ENCODE measurements around the gene RIN3. TPM values are rescaled to one million over a fixed set of nuclear protein-coding genes. Genes with fewer than 3 reads are reported as not detected.

Gene RIN3
- total and polyA plus RNA-seq, 10 of the 15 experiments (the other 5 are each of a cell fraction or from before 2014, with no cell fraction given) = 0.91 to 23.3 (median 6.3) TPM

DNA sequence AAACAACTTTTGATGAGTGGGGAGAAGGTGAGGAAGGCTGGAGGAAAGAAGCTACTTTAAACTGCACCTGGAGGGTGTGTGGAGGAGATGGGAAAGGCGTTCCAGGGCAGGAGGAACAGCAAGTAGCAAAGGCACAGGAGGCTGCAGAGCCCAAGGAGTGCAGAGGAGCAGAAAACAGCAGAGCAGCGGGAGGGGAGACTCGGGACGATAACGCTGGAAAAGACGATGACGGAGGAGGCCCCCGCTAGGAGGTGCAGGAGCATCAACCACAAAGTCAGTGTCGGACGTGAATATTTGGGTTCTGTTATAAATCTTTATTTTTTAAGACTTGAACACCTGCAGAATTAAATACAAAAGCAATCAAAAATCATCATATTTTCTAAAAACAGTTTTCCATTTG lies 189.9 kb downstream of the RIN3 start (continued):
- TF ChIP-seq RFX5 (IDR thresholded peaks at IDR 0.05; ENCODE audit: low read depth, low read length) = no peak
- TF ChIP-seq SREBF1 (IDR thresholded peaks at IDR 0.05; ENCODE audit: low read length) = no peak
- TF ChIP-seq STAT3 (IDR thresholded peaks at IDR 0.05; ENCODE audit: low read depth, low read length) = no peak
- no peak for TF ChIP-seq KAT2A (conservative IDR thresholded peaks at IDR 0.05; ENCODE audit: control insufficient read depth, low read depth, low read length)
- no peak for TF ChIP-seq CHD2 (IDR thresholded peaks at IDR 0.05; ENCODE audit: borderline replicate concordance, low read depth, low read length)
- TF ChIP-seq, protein P1, sequence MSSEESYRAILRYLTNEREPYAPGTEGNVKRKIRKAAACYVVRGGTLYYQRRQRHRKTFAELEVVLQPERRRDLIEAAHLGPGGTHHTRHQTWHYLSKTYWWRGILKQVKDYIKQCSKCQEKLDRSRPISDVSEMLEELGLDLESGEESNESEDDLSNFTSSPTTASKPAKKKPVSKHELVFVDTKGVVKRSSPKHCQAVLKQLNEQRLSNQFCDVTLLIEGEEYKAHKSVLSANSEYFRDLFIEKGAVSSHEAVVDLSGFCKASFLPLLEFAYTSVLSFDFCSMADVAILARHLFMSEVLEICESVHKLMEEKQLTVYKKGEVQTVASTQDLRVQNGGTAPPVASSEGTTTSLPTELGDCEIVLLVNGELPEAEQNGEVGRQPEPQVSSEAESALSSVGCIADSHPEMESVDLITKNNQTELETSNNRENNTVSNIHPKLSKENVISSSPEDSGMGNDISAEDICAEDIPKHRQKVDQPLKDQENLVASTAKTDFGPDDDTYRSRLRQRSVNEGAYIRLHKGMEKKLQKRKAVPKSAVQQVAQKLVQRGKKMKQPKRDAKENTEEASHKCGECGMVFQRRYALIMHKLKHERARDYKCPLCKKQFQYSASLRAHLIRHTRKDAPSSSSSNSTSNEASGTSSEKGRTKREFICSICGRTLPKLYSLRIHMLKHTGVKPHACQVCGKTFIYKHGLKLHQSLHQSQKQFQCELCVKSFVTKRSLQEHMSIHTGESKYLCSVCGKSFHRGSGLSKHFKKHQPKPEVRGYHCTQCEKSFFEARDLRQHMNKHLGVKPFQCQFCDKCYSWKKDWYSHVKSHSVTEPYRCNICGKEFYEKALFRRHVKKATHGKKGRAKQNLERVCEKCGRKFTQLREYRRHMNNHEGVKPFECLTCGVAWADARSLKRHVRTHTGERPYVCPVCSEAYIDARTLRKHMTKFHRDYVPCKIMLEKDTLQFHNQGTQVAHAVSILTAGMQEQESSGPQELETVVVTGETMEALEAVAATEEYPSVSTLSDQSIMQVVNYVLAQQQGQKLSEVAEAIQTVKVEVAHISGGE (CRISPR knock-in tag; IDR thresholded peaks at IDR 0.05) = no peak
- no peak for TF ChIP-seq PAX8 (IDR thresholded peaks at IDR 0.05)
- no peak for TF ChIP-seq KLF5 (IDR thresholded peaks at IDR 0.05; ENCODE audit: partially characterized antibody)
- TF ChIP-seq, protein P2, sequence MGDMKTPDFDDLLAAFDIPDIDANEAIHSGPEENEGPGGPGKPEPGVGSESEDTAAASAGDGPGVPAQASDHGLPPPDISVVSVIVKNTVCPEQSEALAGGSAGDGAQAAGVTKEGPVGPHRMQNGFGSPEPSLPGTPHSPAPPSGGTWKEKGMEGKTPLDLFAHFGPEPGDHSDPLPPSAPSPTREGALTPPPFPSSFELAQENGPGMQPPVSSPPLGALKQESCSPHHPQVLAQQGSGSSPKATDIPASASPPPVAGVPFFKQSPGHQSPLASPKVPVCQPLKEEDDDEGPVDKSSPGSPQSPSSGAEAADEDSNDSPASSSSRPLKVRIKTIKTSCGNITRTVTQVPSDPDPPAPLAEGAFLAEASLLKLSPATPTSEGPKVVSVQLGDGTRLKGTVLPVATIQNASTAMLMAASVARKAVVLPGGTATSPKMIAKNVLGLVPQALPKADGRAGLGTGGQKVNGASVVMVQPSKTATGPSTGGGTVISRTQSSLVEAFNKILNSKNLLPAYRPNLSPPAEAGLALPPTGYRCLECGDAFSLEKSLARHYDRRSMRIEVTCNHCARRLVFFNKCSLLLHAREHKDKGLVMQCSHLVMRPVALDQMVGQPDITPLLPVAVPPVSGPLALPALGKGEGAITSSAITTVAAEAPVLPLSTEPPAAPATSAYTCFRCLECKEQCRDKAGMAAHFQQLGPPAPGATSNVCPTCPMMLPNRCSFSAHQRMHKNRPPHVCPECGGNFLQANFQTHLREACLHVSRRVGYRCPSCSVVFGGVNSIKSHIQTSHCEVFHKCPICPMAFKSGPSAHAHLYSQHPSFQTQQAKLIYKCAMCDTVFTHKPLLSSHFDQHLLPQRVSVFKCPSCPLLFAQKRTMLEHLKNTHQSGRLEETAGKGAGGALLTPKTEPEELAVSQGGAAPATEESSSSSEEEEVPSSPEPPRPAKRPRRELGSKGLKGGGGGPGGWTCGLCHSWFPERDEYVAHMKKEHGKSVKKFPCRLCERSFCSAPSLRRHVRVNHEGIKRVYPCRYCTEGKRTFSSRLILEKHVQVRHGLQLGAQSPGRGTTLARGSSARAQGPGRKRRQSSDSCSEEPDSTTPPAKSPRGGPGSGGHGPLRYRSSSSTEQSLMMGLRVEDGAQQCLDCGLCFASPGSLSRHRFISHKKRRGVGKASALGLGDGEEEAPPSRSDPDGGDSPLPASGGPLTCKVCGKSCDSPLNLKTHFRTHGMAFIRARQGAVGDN (IDR thresholded peaks at IDR 0.05) = no peak
- TF ChIP-seq, protein P3, sequence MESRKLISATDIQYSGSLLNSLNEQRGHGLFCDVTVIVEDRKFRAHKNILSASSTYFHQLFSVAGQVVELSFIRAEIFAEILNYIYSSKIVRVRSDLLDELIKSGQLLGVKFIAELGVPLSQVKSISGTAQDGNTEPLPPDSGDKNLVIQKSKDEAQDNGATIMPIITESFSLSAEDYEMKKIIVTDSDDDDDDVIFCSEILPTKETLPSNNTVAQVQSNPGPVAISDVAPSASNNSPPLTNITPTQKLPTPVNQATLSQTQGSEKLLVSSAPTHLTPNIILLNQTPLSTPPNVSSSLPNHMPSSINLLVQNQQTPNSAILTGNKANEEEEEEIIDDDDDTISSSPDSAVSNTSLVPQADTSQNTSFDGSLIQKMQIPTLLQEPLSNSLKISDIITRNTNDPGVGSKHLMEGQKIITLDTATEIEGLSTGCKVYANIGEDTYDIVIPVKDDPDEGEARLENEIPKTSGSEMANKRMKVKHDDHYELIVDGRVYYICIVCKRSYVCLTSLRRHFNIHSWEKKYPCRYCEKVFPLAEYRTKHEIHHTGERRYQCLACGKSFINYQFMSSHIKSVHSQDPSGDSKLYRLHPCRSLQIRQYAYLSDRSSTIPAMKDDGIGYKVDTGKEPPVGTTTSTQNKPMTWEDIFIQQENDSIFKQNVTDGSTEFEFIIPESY (IDR thresholded peaks at IDR 0.05) = no peak
- TF ChIP-seq, protein P4, sequence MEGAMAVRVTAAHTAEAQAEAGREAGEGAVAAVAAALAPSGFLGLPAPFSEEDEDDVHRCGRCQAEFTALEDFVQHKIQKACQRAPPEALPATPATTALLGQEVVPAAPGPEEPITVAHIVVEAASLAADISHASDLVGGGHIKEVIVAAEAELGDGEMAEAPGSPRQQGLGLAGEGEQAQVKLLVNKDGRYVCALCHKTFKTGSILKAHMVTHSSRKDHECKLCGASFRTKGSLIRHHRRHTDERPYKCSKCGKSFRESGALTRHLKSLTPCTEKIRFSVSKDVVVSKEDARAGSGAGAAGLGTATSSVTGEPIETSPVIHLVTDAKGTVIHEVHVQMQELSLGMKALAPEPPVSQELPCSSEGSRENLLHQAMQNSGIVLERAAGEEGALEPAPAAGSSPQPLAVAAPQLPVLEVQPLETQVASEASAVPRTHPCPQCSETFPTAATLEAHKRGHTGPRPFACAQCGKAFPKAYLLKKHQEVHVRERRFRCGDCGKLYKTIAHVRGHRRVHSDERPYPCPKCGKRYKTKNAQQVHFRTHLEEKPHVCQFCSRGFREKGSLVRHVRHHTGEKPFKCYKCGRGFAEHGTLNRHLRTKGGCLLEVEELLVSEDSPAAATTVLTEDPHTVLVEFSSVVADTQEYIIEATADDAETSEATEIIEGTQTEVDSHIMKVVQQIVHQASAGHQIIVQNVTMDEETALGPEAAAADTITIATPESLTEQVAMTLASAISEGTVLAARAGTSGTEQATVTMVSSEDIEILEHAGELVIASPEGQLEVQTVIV (IDR thresholded peaks at IDR 0.05; ENCODE audit: borderline replicate concordance, partially characterized antibody) = no peak
- no peak for TF ChIP-seq IRF4 (IDR thresholded peaks at IDR 0.05; ENCODE audit: low read depth, low read length)
- TF ChIP-seq BMI1 (IDR thresholded peaks at IDR 0.05; ENCODE audit: borderline replicate concordance) = no peak
- TF ChIP-seq RAD51 (IDR thresholded peaks at IDR 0.05) = no peak
- no peak for TF ChIP-seq TBL1XR1 (IDR thresholded peaks at IDR 0.05; ENCODE audit: low read depth, low read length)
- TF ChIP-seq NFYB (IDR thresholded peaks at IDR 0.05; ENCODE audit: insufficient read depth, low read depth, low read length) = no peak
